HT1080 (cell line): ENCODE measurements around the gene FEM1A. TPM values are rescaled to one million over a fixed set of nuclear protein-coding genes. Genes with fewer than 3 reads are reported as not detected.
"Not testable (repeated sequence)": the region's sequence is repeated elsewhere in the genome, so short reads cannot be mapped to it uniquely, and the experiment has no call there.

Experiments
- DNase-seq: peaks from one replicate; pipeline ENCODE4 v3.0.0-alpha.2; 2015; ENCODE audit warnings: low read depth
- polyA plus RNA-seq, 2 experiments: library from polyadenylated mRNA; depleted of rRNA; stranded (reverse); fragments of >200 nt; gene quantifications; 2 replicates each; pipeline ENCODE4 v1.2.3, GENCODE V29; 2015
- total RNA-seq: library from RNA; depleted of rRNA; stranded (reverse); fragments of >200 nt; shearing (Covaris generic); gene quantifications from 2 replicates; pipeline ENCODE4 v1.2.3, GENCODE V29; 2014; rRNA removed

FEM1A gene, protein sequence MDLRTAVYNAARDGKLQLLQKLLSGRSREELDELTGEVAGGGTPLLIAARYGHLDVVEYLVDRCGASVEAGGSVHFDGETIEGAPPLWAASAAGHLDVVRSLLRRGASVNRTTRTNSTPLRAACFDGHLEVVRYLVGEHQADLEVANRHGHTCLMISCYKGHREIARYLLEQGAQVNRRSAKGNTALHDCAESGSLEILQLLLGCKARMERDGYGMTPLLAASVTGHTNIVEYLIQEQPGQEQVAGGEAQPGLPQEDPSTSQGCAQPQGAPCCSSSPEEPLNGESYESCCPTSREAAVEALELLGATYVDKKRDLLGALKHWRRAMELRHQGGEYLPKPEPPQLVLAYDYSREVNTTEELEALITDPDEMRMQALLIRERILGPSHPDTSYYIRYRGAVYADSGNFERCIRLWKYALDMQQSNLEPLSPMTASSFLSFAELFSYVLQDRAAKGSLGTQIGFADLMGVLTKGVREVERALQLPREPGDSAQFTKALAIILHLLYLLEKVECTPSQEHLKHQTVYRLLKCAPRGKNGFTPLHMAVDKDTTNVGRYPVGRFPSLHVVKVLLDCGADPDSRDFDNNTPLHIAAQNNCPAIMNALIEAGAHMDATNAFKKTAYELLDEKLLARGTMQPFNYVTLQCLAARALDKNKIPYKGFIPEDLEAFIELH
- 9.8 and 13.0 TPM in 2 replicates for total RNA-seq
- polyA plus RNA-seq (2015; cell fraction: cytosol; rRNA removed), result 11.5 and 12.2 TPM in 2 replicates
- 8.9 and 9.0 TPM in 2 replicates for polyA plus RNA-seq (2015; cell fraction: nucleus; rRNA removed)

DNA sequence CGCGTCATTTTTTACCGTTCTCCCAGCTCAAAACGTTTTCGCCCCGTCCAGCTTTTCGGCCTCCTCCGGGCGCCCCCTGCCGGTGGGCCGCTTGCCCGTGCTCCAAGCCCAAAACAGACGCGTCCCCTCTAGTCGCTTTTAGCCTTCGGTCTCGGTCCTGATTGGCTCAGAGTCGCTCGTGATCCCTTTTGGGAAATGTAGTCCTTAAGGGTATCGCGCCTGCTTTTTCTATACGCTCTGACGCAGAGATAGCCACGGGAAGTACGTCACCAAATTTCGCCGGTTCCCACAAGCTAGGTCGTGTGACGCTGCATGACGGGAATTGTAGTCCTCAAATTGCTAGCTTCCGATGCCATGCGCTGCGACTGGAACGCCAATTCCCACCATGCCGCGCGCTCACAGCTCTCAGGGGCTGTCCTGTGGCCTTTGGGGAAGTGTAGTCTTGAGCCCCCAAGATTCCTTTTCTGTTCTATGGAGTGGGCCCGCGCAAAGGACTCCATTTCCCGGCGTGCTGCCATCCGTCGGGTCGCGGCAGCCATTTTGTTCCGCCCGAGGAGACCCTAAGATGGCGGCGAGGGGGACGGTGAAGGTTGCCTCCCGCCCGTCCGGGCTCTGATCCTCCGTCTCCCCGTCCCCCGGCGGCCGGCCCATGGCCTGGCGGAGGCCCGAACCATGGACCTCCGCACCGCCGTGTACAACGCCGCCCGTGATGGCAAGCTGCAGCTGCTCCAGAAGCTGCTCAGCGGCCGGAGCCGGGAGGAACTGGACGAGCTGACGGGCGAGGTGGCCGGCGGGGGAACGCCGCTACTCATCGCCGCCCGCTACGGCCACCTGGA lies at the start of gene FEM1A:
FEM1A (plus strand) TSS at position 552 of the 836 bp plus-strand sequence; CDS start at position 673, 121 bp downstream.
- peak; percentile 99 for DNase-seq

DNA sequence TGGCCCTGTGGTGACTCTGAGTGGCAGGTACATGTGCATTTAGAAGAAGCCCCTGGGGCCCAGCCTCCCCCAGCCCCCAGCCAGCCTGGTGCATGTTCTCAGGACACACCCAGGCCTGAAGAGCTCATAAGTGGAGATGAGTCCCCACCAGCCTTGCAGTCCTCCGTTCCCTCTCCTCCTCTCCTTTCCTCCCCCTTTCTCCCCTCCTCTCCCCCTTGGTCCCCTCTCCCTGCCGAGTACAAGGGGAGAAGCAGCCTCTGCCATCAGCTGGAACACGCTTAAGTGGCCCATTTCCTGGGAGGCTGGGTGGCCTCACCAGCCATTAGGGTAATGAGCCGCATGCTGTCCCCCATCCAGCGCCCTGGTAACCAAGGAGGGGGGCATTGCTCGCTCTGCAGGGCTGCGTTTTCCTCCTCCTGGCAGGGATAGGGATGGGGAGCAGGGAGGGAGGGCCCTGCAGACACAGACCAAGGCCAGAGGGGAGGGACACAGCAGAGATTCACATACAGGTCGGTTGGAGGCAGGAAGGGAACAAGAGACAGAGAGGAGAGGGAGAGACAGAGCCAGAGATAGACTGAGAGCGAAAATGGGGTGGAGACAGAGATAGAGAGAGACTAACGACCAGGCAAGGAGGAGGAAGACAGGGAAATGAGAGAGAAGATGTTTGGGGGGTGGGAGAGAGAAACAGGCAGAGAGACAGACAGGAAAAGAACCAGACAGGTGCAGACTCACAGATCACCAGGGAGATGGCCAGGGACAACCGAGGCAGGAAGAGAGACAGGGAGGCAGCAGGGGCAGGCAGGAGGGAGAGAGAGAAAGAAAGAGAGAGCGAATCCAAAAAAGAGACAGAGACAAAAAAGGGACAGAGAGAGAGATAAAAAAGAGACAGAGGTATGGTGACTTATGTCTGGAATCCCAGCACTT lies 48.5 kb upstream of the FEM1A start:
- DNase-seq, result no peak

DNA sequence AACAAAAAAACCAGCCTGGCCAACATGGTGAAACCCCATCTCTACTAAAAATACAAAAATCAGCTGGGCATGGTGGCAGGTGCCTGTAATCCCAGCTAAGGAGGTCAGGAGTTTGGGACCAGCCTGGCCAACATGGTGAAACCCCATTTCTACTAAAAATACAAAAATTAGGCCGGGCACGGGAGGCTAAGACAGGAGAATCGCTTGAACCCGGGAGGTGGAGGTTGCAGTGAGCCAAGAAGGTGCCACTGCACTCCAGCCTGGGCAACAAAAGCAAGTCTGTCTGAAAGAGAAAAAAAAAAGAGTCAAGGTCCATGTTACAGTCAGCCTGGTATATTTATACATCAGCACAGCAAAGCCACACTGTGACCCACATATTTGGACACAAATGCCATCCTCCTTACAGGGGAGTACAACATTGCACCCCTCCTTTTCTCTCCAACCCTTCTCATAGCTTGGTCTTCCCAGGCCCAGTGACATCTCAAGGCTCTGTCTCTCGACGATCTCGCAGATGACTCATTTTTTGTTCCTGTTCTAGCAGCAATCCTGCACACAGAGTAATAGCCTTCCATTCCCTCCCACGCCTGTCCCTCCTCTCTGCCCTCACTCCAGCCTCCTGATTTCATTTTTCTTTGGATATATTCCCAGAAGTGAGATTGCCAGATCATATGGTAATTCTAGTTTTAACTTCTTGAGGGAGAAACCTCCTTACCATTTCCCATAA lies 46.9 kb upstream of the FEM1A start:
- peak; percentile 59 for DNase-seq

DNA sequence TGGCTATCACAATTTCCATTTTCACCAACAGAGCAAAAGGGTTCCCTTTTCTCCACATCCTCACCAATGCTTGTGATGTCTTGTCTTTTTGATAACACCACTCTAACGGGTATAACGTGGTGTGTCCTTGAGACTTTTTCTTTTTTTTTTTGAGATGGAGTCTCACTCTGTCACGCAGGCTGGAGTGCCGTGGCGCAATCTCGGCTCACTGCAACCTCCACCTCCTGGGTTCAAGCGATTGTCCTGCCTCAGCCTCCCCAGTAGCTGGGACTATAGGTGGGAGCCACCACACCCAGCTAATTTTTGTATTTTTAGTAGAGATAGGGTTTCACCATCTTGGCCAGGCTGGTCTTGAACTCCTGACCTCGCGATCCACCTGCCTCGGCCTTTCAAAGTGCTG lies 46.4 kb upstream of the FEM1A start:
- DNase-seq, result not testable (repeated sequence)

DNA sequence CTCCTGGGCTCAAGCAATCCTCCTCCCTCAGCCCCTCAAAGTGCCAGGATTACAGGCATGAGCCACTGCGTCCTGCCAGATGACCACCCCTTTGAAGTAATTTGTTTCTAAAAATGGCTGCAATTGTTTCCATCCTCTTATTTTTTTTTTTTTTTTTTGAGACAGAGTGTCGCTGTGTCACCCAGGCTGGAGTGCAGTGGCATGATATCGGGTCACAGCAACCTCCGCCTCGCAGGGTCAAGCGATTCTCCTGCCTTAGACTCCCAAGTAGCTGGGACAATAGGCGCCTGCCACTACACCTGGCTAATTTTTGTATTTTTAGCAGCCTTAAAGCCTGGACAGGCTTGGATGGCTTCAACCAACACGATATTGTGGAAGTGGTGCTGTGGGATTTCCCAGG lies 45.5 kb upstream of the FEM1A start:
- DNase-seq, result no peak

DNA sequence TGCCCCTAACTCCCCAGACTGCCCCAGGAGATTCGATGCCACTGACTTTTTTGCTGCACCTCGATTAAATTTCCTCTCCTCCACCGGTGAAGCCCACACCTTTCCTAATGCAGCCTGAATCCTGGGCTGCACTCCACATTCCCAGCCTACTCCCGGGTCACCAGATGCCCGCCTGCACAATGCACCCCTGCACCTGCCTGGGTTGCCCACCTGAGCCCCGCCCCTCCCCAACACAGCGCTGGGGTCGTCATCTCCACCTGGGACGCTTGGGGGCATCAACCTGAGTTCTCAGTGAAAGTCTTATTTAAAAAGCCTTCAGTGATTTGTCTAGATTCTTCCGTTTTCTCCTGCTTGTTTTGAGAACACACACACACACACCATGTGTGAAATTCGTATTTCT lies 43.3 kb upstream of the FEM1A start:
- no peak for DNase-seq

DNA sequence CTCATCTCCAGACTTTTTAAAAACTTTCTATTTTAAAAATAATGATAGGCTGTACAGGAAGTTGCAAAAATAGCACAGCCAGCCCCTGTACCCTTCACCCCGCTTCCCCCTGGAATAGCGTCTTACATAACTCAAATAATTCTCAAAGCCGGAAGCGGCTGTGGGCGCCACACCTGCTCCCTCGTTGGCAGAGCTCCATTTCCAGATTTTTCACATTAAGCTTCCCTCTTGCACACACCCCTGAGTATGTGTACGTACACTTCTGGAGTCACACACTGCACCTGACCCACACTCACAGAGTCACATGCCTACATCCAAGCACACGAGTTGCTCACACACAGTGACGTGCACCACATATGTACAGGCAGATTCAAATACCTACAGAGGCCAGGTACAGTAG lies 42.9 kb upstream of the FEM1A start:
- DNase-seq, result no peak

DNA sequence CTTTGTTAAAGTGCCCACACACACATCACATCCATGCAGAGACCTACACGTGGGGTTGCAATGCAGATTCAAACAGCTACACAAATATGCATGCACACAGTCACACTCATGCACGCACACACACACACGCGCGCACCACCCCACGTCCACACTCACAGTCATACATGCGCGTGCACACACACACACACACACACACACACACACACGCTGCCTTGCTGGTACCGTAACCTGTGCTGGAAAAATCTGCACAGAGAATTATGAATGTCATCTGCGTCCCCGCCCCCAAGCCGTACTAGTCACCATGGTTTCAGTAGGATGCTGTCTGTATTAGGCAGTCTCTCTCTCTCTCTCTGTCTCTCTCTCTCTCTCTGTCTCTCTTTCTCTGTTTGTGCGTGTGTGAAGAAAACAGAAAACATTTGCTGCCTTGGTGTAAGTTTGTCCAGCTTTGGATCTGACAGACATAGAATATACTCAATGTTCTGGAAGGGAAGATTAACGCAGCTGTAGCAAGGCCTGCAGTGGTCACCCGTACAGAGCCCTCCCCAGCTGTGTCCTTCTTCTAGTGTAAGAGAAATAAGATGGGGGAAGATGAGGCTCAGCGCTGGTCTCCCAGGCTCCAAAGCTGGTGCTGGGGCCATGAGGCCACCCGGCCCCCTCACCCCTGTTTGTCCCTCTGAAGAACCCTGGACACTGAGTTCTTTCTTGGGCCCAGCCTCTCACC lies 41.5 kb upstream of the FEM1A start:
- no peak for DNase-seq

DNA sequence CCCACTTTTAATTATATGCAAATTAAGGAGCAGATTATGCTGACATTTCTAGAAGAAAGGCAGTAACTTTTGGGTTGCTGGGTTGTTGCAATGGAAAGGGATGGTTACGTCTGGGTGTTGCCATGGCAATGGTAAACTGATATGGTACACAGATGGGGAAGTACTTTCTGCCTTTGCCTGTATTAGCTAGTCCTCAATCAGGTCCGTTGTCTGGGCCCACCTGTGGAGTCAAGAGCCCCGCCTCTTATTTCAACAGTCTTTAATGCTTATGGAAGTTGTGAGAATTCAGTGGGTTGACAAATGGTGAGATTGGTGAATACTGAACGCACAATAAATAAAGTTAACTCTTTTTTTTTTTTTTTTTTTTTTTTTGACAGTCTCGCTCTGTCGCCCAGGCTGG lies 37.3 kb upstream of the FEM1A start:
- no peak for DNase-seq

DNA sequence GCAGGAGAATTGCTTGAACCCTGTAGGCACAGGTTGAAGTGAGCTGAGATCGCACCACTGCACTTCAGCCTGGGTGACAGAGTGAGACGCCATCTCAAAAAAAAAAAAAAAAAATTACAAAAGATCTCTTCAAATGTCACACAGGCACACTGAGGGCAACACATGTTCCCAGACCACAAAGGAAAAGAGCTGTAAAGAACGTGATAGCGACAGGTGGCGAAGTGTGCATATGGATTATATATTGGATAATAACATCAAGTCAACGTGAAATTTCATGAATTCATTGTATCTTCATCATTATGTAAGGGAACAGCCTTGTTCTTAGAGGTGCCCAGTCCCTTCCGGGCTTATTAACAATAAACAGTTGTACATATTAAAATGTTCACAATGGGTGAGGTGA lies 36.1 kb upstream of the FEM1A start:
- DNase-seq, result no peak

DNA sequence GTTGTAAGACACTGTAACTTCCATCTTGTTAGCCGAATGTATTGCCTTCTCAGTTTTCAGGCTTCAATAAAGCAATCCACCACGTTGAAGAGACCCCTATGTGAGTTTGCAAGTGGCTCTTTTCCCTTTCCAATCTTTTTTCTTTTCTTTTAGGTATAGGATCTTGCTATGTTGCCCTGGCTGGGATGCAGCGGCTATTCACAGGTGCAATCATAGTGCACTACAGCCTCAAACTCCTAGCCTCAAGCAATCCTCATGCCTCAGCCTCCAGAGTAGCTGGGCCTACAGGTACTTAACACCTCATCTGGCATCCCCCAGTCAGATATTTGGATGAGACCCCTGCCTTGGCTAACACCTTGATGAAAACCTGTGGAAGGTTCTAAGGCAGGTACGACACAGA lies 33.5 kb upstream of the FEM1A start:
- no peak for DNase-seq

DNA sequence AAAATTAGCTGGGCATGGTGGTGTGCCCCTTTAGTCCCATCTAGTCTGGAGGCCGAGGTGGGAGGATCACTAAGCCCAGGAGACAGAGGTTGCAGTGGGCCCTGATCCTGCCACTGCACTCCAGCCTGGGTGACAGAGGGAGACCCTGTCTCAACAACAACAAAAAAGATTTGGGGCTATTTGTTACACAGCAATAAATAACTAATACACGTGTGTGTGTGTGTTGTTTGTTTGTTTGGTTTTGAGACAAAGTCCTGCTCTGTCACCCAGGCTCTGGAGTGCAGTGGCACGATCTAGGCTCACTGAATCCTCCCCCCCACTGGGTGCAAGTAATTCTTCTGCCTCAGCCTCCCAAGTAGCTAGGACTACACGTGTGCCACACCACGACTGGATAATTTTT lies 32.9 kb upstream of the FEM1A start:
- DNase-seq, result no peak

DNA sequence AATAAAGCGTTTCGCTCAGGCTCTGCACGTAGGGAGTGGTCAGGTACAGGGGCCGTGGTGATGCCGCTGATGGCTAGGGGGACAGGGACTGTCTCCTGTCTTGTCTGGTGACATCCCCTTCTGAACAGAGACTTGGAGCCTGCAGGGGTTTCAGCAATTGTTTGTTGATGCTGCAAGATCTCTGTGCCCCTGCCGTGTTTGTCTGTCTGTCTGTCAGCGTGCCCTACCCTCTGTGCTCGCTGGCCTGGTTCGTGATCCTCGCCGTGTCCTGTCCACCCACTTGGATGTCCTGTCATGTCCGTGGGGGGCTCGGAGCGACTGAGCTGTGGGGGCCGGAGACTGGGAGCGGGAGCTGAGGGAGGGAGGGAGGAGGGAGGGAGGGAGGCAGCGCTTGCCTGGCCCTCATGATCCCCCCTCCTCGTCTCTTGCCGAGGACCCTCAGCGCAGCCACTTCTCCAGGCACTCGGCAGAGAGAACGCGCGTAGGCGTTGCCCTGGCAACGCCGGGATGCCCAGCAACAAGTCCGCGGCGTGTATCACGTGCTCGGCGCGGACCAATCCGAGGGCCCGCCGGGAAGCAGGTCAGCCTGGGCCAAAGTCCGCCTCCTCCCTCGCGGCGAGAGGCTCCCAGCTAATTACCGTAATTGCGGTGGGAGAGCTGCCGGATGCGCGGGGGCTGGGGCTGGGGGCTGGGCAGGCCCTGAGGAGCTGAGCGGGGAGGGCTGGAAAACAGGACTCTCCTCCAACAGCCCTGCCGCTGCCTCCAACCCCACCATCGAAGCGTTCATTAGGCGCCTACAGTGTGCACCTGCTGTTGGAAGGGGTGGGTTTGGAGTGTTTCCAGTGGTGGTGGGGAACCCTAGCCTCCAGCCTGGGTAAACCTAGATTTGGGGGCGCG lies 31.9 kb upstream of the FEM1A start:
- DNase-seq, result peak; percentile 50

DNA sequence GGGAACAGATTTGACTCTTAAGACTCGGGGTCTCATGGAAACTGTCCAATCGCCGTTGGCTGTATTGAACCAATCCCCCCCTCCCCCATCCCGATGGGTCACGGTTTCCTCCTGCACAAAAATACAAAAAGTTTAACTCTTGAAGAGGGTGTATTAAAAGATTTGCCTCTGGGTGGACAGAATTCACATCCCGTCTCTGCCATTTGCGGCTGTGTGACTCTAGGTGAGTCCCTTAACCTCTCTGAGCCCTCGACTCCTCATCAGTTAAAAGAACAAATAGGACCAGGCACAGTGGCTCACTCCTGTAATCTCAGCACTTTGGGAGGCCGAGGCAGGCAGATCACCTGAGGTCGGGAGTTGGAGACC lies 31.3 kb upstream of the FEM1A start:
- no peak for DNase-seq

DNA sequence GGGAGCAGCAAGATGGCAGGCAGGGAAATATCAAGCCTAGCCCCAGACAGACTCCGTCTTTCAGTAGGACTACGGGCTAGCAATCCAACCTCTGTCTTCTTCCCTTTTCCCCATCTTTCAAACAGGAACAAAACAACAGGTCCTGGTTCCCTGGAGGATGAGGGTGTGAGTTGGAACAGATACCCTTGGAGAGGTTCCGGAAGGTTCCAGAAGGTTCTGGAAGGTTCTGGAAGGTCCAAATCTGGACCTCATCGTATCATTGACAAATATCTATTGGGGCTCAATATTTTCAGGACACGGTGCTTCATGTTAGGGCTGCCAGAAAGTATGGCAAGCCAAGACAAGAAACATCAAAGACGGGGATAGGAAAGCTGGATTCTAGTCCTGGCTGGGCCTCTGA lies 28.5 kb upstream of the FEM1A start:
- DNase-seq, result no peak

DNA sequence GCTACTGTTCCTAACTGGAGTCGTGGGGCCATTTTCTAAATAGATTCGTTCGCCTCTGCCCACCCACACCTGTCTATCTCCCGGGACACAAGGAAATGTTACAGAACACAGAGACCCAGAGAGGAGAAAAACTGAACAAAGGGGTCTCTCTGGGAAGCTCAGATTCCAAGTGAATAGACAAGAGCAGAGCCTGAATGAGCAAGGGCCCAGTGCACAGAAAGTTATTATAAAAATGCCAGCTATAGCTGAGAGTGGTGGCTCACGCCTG lies 27.2 kb upstream of the FEM1A start:
- no peak for DNase-seq

DNA sequence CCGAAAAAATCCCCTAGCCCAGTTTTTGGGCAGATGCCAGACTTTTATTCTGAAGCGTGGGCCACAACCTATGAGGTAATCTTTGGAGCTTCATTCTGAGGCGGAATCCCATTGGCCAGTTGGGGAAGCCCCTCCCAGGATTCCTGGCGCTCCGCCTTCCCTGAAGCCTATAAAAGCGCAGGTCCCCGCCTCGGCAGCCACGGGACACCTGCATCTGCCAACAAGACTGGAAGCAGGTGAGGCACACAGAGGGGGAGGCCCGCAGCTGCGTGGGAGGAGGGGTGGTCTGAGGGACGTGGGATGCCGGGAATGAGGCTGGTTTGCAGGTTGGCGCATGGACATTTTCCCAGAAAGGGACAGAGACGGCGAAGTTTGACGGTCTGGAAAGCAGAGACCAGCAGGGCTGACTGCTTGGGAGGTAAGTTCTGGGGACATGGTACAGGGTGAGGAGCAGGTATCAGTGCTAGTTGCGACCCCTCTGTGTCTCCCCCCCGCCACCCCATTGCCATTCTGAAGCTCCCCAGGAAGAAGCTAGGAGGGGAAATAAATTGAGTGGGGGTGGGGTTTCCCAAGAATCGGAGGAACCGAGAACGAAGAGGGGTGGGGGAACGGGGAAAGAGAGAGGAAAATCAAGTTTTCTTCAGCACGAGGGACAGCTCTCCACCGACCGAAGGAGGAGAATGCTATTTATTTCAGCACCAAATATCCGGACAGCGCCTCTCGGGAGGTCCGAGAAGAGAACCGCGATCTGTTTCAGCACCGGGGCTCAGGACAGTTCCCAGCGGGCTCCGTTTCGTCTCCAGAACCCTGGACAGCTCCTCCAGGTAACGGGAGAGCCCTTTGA lies 22.4 kb upstream of the FEM1A start:
- DNase-seq, result peak; percentile 28

DNA sequence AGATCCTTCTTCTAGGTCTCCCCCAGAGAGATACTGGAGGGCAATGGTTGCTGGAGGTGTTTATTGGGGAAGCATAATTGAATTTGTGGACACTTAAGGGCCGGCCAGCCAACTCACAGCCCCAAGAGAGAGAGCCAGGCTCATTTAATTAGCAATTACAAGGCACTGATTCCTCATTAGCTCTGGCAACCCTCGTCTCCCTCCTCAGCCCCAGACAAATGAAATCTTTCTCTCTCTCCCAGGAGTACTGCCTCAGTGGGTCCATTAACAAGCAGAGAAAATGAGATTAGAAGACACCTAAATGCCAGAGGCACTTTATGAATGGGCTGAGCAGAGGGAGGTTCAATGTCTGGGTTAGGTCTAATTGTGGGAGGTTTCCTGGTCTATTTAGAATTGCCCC lies 19.0 kb upstream of the FEM1A start:
- no peak for DNase-seq
